GM21526 (cell line): Measurements from ENCODE around the gene POLE4.

Experiments used
- ATAC-seq: cut with Tn5 transposase; IDR thresholded peaks from one replicate; pipeline ENCODE4 v1.9.1; 2021; ENCODE audit warnings: moderate library complexity; ENCODE audit not compliant: unreplicated experiment, low FRiP score

Gene POLE4

DNA sequence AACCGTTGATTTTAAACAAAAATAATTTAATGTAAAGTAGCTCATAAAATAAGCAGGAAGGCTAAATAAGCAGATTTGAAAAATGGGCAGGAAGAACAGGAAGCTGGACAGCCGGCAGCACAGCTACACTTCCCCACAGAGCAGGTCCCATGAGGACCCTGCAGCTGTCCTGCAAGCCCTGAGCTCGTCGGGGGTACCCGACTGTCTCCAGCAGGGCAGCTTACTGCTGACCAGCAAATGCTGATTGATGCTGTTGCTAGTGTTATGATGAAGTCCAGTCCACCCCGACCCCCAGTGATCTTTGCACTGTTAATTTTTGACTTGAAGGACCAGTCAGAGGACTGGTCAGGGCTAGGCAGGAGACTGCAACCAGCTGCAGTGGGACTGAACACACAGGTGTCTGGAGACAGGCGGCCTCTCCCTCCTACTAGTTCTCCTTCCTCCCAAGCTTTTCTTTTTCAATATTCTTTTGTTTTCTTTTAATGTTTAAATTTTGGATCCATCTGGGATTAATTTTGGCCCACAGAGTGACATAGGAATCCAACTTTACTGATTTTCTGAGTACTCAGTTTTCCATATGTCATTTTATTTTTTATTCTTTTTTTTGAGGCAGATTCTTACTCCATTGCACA lies 27.7 kb downstream of the POLE4 start:
- no peak for ATAC-seq

DNA sequence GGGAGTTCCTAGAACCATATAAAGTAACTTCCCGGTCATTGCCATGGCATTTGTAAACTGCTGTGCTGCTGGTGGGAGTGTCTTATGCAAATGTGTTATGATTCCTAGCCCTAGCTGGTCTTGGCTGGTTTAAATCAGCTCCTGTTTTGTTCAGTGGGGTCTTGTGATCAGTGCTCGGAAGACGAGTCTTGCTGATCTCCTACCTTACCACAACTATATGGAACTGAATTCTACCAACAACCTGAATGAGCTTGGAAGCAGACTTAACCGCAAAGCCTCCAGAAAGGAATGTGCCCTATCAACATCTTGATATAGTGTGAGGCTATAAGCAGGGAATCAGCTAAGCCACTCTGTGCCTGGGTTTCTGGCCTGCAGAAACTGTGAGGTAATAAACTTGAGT lies 33.5 kb downstream of the POLE4 start:
- ATAC-seq: no peak

DNA sequence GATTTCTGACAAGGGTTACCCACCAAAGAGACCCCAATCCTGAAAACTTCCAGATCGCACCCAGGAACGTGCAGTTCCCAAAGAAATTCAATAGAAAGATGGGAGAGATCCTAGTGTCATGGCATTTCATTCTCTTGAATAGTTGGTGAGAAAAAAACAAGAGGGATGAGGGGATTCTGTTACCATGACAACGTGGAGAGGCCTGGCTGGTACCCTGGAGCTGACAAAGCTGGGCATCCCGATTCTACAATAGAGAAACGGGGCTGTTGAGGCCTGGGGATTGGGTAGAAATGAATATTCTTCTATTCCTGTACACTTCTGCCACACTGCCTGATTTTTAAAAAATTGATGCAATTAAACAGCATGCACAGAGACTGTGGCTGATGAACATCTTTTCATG lies 41.0 kb downstream of the POLE4 start:
- no peak for ATAC-seq

DNA sequence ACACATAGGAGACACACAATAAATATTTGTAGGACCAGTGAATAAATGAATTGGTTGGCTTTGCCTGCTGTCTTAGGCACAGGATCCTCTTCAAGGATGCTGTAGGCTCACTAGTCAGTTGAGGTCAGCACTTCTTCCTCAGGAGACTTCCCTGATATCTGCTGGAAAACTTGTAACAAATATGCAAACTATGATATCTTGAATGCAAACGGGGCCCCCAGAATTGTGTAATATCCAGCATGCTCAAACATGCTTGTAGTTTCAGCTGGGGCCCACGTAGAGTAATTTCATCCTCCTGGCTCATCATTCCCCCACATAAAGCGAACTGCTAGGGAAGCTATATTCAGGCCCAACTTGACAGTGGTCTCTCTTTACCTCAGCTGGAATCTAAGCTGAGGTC lies 43.6 kb downstream of the POLE4 start:
- no peak for ATAC-seq

DNA sequence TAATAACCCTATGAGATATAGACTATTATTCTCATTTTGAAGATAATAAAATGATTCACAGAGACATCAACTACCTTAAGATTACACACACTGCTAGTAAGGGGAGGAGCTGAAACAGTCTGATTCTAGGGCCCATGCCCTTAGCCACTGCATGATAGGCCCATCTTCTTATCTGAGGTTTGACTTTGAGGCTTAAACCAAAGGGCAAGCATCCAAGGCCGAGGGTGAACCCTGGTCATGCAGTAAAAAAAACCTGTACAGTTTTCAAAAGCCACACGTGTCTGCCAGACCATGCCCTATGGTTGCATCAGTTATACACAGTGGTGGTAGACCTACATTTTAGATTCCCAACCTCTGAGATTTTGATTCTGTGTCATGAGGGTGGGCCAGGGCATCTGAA lies 44.8 kb downstream of the POLE4 start:
- ATAC-seq: no peak

DNA sequence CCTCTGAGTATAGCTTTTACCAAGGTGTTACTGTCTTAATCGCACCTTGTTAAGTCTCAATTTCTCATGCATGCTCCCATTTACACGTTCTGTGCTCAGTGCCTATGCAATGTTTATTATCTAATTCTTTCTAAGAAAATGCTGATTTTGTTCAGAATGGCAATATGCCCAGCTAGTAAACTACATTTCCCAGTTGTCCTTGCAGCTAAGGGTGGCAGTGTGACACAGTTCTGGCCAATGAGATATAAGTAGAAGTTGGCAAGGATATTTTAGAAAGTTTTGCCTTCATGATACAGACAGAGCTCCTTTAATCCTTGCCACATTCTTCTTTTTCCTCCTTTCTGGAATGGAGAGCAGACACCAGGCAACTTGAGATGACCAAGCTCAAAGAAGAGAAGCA lies 45.3 kb downstream of the POLE4 start:
- ATAC-seq: no peak

DNA sequence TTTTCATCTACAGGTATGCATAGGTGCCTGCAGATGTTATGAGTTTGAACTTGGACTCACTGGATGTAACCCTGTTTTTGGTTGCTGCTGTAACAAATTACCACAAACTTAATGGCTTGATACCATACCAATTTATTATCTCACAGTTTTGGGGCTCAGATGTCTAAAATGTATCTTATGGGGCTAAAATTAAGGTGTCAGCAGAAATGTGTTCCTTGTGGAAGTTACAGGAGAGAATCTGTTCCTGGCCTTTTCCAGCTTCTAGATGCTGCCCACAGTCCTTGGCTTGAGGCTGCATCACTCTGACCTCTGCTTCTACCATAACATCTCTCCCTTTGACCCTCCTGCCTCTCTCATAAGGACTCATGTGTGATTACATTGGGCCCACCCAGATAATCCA lies 47.6 kb downstream of the POLE4 start:
- no peak for ATAC-seq

DNA sequence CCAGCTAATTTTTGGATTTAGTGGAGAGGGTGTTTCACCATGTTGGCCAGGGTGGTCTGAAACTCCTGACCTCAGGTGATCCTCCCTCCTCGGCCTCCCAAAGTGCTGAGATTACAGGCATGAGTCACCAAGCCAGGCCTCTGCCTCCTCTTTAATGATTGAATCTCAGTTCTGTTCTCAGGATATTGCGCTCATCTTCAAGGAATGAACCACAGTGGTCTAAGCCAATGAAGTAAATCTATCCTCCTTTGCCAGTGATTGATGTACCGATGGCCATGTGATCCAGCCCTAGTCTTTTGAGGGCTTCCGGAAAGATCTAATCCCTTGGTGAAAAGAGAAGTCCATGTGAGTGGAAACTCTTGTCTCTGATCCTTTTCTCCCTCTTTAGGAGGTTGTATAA lies 48.6 kb downstream of the POLE4 start:
- ATAC-seq: no peak

DNA sequence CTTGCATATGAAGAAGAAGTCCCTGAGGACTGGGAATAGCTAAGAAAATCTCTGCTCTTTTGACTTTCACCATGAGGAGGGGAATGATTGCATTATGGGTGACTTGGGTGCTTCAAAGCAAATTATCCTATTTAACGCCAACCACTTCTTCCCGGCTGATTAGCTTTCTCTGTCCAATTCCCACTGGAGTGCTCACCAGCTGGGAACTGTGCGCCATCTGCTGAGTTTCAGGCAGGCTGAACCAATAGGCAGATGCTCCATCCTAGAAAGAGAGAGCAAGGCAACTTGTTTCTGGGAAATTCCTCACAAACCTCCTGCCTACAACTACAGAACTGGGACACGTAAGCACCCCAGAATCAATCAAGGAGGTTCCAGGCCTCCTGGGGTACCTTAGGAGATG lies 49.4 kb downstream of the POLE4 start:
- ATAC-seq: no peak

DNA sequence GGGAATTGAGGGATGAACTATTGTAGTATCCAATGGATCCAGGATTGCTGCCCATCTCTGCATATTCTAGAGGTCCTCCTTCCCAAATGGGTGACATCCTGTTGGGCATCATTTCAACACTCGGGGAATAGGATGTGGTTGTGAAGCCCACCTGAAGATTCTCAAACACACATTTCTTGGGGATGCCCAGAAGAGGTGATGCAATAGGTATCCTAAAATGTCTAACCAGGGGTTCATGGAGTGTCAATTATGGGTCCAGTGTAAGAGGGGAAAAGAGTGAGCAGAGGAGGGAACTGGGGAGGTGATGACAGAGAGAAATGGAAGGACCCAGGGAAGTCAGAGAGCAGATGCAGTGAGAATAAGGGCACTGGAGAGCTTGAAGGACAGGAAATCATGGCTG lies 52.1 kb downstream of the POLE4 start:
- ATAC-seq: no peak

DNA sequence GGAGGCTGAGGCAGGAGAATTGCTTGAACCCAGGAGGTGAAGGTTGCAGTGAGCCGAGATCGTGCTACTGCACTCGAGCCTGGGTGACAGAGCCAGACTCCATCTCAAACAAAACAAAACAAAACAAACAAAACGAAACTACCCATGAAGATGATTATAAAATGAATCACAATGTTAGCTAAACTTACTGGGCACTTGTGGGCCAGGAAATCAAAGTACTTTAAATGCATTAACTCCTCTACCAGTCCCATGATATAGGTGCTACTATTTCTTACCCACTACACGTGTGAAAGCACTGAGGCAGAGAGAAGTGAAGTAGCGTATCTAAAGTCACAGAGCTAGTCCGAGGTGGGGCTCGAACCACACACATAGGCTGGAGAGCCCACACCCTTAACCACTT lies 53.6 kb downstream of the POLE4 start:
- no peak for ATAC-seq

DNA sequence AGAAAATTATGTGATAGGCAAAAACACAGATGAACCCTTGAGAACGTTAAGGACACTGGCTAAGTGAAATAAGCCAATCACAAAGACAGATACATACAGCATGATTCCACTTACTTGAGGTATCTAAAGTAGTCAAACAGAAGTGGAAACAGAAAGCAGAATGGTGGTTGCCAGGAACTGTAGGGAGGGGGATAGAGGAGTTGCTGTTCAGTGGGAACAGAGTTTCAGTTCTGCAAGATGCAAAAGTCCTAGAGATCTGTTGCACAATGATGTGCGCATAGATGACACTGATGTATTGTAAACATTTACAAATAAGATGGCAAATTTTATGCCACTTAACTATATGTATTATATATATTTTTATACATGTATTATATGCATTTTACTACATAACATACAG lies 59.7 kb downstream of the POLE4 start:
- no peak for ATAC-seq
